Neural cell (in vitro differentiated cells): Measurements from ENCODE around the gene ROR2. TPM values are rescaled to one million over a fixed set of nuclear protein-coding genes. Genes with fewer than 3 reads are reported as not detected.

ENCODE experiments used
- H2AFZ ChIP-seq: fragments of 200-600, 300-800 bp; sonication (generic), shearing (Covaris generic); 2 replicates; pipeline ENCODE4 v1.6.0; 2014; ENCODE audit warnings: low read depth, mild to moderate bottlenecking, antibody characterized with exemption, low read length, moderate library complexity
- H3F3A ChIP-seq: fragments of 200-600 bp; shearing (Covaris generic); 2 replicates; pipeline ENCODE4 v1.6.1; 2016; ENCODE audit warnings: mild to moderate bottlenecking, moderate library complexity, mixed read lengths, antibody characterized with exemption, low read length; ENCODE audit not compliant: insufficient read depth, poor library complexity, severe bottlenecking
- H3K27ac ChIP-seq: fragments of 200-600, 300-800 bp; sonication (generic), shearing (Covaris generic); 2 replicates; pipeline ENCODE4 v1.5.1; 2014; ENCODE audit warnings: mild to moderate bottlenecking, low read length, moderate library complexity
- H3K27me3 ChIP-seq: fragments of 300-800, 200-600 bp; sonication (generic), shearing (Covaris generic); 2 replicates; pipeline ENCODE4 v1.6.0; 2014; ENCODE audit warnings: mild to moderate bottlenecking, low read depth, low read length, moderate library complexity; ENCODE audit not compliant: insufficient read depth
- H3K36me3 ChIP-seq: fragments of 300-800, 200-600 bp; sonication (generic), shearing (Covaris generic); 2 replicates; pipeline ENCODE4 v1.5.1; 2014; ENCODE audit warnings: mild to moderate bottlenecking, antibody characterized with exemption, low read length, moderate library complexity; ENCODE audit not compliant: insufficient read depth
- H3K4me2 ChIP-seq: fragments of 300-800, 200-600 bp; sonication (generic), shearing (Covaris generic); 2 replicates; pipeline ENCODE4 v1.6.0; 2014; ENCODE audit warnings: mild to moderate bottlenecking, low read length
- H3K4me3 ChIP-seq: fragments of 300-800, 200-600 bp; sonication (generic), shearing (Covaris generic); 2 replicates; pipeline ENCODE4 v1.5.1; 2014; ENCODE audit warnings: mild to moderate bottlenecking, low read length, moderate library complexity
- H3K79me2 ChIP-seq: fragments of 200-600 bp; shearing (Covaris generic); replicated peaks from 2 replicates; pipeline ENCODE4 v1.6.0; 2014; ENCODE audit warnings: mild to moderate bottlenecking, low read length, moderate library complexity; ENCODE audit not compliant: insufficient read depth
- H3K9ac ChIP-seq: fragments of 300-800, 200-600 bp; sonication (generic), shearing (Covaris generic); 2 replicates; pipeline ENCODE4 v1.6.1; 2016; ENCODE audit warnings: mild to moderate bottlenecking, low read length, mixed read lengths
- H3K9me2 ChIP-seq: fragments of 200-600 bp; shearing (Covaris generic); 2 replicates; pipeline ENCODE4 v1.6.1; 2016; ENCODE audit warnings: mild to moderate bottlenecking, low read length, mixed read lengths; ENCODE audit not compliant: insufficient read depth
- H3K9me3 ChIP-seq: fragments of 200-600, 300-800 bp; sonication (generic), shearing (Covaris generic); 2 replicates; pipeline ENCODE4 v1.6.1; 2016; ENCODE audit warnings: mild to moderate bottlenecking, mixed run types, low read length, moderate library complexity, mixed read lengths
- H4K20me1 ChIP-seq: fragments of 200-600 bp; shearing (Covaris generic); 2 replicates; pipeline ENCODE4 v1.6.1; 2016; ENCODE audit warnings: mild to moderate bottlenecking, mixed run types; ENCODE audit not compliant: insufficient read depth
- CTCF ChIP-seq: fragments of 450-650 bp; IDR thresholded peaks from 2 replicates; pipeline ENCODE4 v1.5.1; 2014; ENCODE audit warnings: antibody characterized with exemption, mild to moderate bottlenecking, moderate library complexity; ENCODE audit not compliant: poor library complexity, severe bottlenecking
- EP300 ChIP-seq: fragments of 450-650 bp; conservative IDR thresholded peaks from 2 replicates; pipeline ENCODE4 v1.6.1; 2014; ENCODE audit warnings: antibody characterized with exemption, mild to moderate bottlenecking, moderate library complexity; ENCODE audit not compliant: poor library complexity, severe bottlenecking
- EZH2 ChIP-seq: fragments of 200-600, 300-800 bp; shearing (Covaris generic), sonication (generic); IDR thresholded peaks from 2 replicates; pipeline ENCODE4 v1.6.1; 2014; ENCODE audit warnings: antibody characterized with exemption, low read length, borderline replicate concordance, mild to moderate bottlenecking; ENCODE audit not compliant: insufficient read depth, poor library complexity, severe bottlenecking
- POLR2AphosphoS5 ChIP-seq: IDR thresholded peaks from 2 replicates; pipeline ENCODE4 v1.6.1; 2012
- RAD21 ChIP-seq: fragments of 450-650 bp; conservative IDR thresholded peaks from 2 replicates; pipeline ENCODE4 v1.6.1; 2014; ENCODE audit warnings: antibody characterized with exemption, mild to moderate bottlenecking, moderate library complexity
- SMC3 ChIP-seq: fragments of 450-650 bp; conservative IDR thresholded peaks from 2 replicates; pipeline ENCODE4 v1.6.1; 2014; ENCODE audit warnings: antibody characterized with exemption, mild to moderate bottlenecking, moderate library complexity; ENCODE audit not compliant: poor library complexity
- TAF1 ChIP-seq: IDR thresholded peaks from 2 replicates; pipeline ENCODE4 v1.6.1; 2012; ENCODE audit warnings: low read depth
- polyA plus RNA-seq: library from polyadenylated mRNA; depleted of rRNA; stranded (reverse); fragments of >200 nt; gene quantifications from 2 replicates; pipeline ENCODE4 v1.2.3, GENCODE V29; 2014
- TF ChIP-seq, protein P1 (sequence below): IDR thresholded peaks from 2 replicates; pipeline ENCODE4 v1.6.1; 2012; ENCODE audit warnings: borderline replicate concordance

Gene ROR2
- polyA plus RNA-seq, 1 donor from 2014 or later: 0.33 TPM

- Histone ChIP-seq H4K20me1 (no peaks in the 10 kb centered on the region), H3K9me2 (no peaks in the 10 kb centered on the region), H3K4me3 (no peak overlapping the region), H3K36me3 (no peaks in the 10 kb centered on the region), H3K4me2 (no peak overlapping the region), H3F3A (no peaks in the 10 kb centered on the region), H3K79me2 (no peaks in the 10 kb centered on the region), H3K27ac (no peak overlapping the region), H3K27me3 (no peaks in the 10 kb centered on the region), H3K9ac (no peak overlapping the region), H2AFZ (no peak overlapping the region), H3K9me3 (no peaks in the 10 kb centered on the region)
- TF ChIP-seq RAD21: no peak
- no peak for TF ChIP-seq CTCF
- TF ChIP-seq, protein P1, sequence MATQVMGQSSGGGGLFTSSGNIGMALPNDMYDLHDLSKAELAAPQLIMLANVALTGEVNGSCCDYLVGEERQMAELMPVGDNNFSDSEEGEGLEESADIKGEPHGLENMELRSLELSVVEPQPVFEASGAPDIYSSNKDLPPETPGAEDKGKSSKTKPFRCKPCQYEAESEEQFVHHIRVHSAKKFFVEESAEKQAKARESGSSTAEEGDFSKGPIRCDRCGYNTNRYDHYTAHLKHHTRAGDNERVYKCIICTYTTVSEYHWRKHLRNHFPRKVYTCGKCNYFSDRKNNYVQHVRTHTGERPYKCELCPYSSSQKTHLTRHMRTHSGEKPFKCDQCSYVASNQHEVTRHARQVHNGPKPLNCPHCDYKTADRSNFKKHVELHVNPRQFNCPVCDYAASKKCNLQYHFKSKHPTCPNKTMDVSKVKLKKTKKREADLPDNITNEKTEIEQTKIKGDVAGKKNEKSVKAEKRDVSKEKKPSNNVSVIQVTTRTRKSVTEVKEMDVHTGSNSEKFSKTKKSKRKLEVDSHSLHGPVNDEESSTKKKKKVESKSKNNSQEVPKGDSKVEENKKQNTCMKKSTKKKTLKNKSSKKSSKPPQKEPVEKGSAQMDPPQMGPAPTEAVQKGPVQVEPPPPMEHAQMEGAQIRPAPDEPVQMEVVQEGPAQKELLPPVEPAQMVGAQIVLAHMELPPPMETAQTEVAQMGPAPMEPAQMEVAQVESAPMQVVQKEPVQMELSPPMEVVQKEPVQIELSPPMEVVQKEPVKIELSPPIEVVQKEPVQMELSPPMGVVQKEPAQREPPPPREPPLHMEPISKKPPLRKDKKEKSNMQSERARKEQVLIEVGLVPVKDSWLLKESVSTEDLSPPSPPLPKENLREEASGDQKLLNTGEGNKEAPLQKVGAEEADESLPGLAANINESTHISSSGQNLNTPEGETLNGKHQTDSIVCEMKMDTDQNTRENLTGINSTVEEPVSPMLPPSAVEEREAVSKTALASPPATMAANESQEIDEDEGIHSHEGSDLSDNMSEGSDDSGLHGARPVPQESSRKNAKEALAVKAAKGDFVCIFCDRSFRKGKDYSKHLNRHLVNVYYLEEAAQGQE: no peak
- TF ChIP-seq EP300: no peak
- TF ChIP-seq POLR2AphosphoS5: no peak
- TF ChIP-seq EZH2: no peak
- no peak for TF ChIP-seq TAF1
- no peak for TF ChIP-seq SMC3
These were observed 13.0 kb downstream of the ROR2 start for GRCh38 chr9:91937056-91937455.

DNA sequence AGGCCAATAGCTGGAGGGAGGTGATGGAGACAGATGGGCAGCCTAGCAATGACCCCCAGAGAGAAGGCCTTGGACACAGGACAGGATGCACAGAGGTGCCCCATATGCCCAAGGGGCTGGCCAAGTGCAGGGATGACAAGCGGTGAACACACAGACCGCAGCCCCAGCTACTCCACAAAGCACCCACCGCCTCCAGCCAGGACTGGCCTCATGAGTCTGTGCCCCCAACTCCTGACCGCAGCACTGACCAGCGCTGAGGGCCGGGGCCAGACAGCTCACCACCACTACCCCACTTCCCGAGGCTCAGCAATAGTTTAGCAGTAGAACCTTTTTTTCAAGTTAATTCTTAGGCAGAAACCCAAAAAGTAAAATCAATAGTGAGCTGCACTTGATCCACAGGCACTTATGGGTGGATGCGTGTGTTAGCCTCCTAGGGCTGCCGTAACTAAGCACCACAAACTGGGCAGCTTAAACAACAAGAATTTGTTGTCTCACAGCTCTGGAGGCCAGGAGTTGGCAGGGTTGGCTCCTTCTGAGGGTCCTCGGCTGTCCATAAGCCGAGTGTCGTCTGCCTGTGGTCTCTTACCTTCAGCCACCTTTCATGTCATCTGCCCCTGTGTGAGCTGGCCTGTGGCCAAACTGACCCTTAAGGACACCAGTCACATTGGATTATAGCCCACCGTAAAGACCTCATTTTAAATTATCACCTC lies 14.1 kb downstream of the ROR2 start:
- Histone ChIP-seq H3F3A (no peaks in the 10 kb centered on the region), H3K27ac (no peak overlapping the region), H3K4me2 (no peak overlapping the region), H3K4me3 (no peak overlapping the region), H2AFZ (no peak overlapping the region), H3K79me2 (peaks cover under 1% of the 10 kb centered on the region), H3K9me2 (no peaks in the 10 kb centered on the region), H3K36me3 (no peaks in the 10 kb centered on the region), H4K20me1 (no peaks in the 10 kb centered on the region), H3K27me3 (no peaks in the 10 kb centered on the region), H3K9ac (no peak overlapping the region), H3K9me3 (no peaks in the 10 kb centered on the region)
- TF ChIP-seq EZH2 (no peak), CTCF (no peak), EP300 (no peak), RAD21 (no peak)
- TF ChIP-seq, protein P1: no peak
